Hematopoietic multipotent progenitor cell (in vitro differentiated cells): ENCODE data around the gene FAM184A. TPM values are rescaled to one million over a fixed set of nuclear protein-coding genes. Genes with fewer than 3 reads are reported as not detected.
"Not testable (repeated sequence)": the region's sequence is repeated elsewhere in the genome, so short reads cannot be mapped to it uniquely, and the experiment has no call there.

Experiments used
- DNase-seq, 3 donors: peaks; one replicate each; pipeline ENCODE4 v3.0.0-alpha.2; 2011 to 2015; ENCODE audit warnings: low read depth in 2 of 3, low spot score in 2 of 3
- total RNA-seq: library from RNA; depleted of rRNA; stranded (reverse); fragments of >200 nt; gene quantifications from one replicate; pipeline ENCODE4 v1.2.3, GENCODE V29; 2012

FAM184A gene
- total RNA-seq, 1 donor, result 0.27 TPM

GRCh38 chr6:119102901-119103300, 24.4 kb upstream of the FAM184A start:
- no peak for DNase-seq

DNA sequence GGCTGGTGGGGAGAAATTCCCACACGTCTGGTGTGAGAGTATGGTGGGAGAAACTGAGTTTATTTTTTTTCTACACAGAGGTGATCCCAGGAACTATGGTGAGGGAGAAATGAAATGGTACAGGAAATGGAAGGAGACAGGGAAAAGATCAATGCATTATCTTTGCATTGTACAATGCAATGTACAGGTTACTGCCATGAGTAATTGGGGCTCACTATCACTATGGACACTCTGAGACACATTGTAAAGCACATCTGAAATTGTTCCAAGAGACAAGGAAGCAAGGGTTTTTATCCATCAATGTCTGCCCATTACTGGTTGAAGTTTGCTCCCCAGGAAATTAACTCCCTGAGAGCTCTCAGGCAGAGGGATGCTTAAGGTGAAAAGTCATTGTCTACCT, 21.7 kb upstream of the FAM184A start:
- no peak for DNase-seq

DNA sequence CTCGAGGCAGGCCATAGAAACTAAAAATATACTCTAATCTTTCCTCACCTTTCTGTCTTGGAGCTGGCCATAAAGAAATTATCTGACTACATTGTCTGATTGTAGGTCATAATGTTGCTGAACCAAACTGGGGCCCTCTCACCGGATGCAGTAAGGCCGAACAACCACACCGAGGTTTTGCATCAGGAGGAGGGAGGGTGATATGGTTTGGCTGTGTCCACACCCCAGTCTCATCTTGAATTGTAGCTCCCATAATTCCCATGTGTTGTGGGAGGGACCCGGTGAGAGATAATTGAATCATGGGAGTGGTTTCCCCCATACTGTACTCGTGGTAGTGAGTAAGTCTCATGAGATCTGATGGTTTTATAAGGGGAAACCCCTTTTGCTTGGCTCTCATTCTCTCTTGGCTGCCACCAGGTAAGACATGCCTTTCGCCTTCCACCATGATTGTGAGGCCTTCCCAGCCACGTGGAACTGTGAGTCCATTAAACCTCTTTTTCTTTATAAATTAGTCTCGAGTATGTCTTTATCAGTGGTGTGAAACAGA, 19.4 kb upstream of the FAM184A start:
- DNase-seq, result not testable (repeated sequence)

GRCh38 chr6:119096721-119097565, 18.5 kb upstream of the FAM184A start:
- no peak for DNase-seq

DNA sequence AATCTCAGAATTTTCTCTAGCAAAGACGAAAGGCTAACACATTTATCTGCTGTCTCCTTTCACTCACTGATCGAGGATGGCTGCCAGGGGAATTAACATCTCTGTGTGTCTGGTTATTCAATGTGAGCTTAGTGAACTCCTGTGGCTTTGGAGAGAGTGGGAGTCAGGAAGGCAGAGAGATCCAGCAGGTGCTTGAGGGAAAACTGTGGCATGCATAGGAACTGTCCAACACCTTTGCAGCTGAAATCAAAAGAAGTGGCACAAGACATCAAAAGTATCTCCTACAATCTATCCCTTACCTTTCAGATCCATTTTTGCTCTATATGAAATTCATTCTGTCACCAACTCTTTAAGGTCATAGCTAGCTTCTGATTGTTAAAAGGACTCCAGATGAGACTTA, 11.8 kb upstream of the FAM184A start:
- DNase-seq, result no peak

DNA sequence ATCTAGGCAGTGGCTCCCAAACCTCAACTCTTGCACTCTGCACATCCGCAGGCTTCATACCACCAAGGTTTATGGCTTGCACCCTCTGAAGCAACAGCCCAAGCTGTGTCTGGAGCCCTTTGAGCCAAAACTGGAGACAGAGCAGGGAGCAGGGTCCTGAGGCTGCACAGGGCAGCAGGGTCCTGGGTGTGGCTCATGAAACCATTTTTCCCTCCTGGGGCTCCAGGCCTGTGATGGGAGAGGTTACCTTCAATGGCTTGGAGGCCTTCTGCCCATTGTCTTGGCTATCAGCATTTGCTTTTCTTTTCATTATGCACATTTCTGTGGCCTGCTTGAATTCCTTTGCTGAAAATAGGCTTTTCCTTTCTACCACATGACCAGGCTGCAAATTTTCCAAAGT, 6.3 kb upstream of the FAM184A start:
- DNase-seq, result no peak

GRCh38 chr6:119083007-119083406, 4.5 kb upstream of the FAM184A start:
- no peak for DNase-seq

- DNase-seq, result peak; percentile 4 to 54 (median 30)
Observed at GRCh38 chr6:119079283-119079809, 882 bp upstream of the FAM184A start.

- DNase-seq, result peak; percentile 35 to 54 (median 47)
Observed at GRCh38 chr6:119077643-119078375, 655 bp downstream of the FAM184A start.

DNA sequence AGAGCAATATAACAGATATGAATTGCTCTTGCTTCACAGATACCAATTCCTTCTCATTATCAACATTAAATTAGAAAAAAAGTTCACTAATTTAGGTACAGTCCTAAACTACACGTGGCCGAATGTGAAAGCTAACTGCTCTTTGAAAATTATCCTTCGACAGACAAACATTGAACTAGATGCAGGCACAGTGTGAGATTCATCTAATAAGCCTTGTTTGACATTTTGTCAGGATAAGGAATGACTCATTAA, 1.1 kb downstream of the FAM184A start:
- DNase-seq, result no peak

GRCh38 chr6:119076576-119077390, 1.7 kb downstream of the FAM184A start:
- DNase-seq, result no peak

GRCh38 chr6:119076173-119076572, 2.3 kb downstream of the FAM184A start:
- no peak for DNase-seq

DNA sequence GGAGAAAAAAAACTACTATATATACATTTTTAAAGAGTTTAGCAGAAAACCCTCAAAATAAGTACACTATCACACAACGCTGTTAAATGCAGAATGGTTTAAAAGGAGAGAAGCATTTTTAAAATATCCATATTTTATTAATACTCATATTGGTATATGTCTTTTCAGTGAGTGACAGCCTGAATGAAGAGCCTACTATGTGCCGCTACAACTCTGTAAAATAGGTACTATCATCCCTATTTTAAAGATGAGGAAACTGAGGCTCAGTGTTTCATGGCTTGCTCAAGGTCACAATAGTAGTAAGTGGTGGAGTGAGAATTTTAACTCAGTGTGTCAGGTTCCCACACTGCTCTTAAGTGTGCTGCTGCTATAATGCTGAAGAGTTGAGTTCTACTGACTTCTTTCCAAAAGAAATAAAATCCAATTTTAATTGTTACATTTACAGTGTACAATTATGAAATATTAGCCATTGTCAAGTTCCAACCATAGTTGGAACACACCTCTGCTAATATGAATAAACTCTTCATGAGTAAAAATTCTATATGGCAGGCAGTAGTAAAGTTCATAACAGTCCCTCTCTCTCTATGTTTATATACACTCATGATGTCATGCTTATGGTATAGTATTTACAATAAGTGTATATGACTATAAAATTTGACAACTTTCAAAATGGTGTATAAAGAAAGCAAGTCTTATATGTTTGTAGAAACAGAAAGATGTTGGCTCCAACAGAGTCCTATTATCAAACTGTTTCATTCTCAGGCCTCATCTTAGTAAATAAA, 3.1 kb downstream of the FAM184A start:
- DNase-seq, result no peak

GRCh38 chr6:119073307-119074051, 5.0 kb downstream of the FAM184A start:
- DNase-seq, result no peak

DNA sequence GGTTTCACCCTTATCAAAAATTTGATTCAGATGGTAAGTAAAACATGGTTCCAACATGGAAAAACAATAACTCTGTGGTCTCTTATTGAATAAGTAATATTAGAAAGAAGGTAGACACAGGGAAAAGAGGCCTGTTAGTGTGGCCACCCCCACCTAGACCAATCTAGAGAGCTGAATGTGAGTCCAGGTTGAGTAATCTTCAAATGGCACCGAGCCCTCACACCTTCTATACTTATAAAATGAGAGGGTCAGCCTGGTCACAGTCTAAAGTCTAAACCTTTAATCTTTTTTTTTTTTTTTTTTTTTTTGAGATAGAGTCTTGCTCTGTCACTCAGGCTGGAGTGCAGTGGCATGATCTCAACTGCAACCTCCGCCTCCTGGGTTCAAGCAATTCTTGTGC, 6.9 kb downstream of the FAM184A start:
- DNase-seq, result no peak

DNA sequence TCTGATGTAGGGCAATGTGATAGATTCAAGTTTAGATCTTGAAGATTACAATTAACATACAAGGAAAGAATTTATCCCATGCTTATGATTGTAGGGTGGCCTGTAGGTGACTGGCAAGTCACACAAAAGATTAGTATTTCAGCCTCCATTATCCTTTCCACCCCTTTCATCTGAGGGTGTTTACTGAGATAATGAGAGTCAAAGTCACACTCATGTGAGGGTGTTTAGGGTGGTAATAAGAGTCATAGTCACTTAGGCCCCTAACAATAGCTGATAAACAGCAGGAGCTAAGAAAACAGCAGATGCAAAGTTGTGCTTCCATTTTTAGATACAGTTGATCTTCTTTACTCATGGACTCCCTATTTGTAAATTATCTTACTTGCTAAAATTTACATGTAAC, 11.4 kb downstream of the FAM184A start:
- DNase-seq, result no peak

DNA sequence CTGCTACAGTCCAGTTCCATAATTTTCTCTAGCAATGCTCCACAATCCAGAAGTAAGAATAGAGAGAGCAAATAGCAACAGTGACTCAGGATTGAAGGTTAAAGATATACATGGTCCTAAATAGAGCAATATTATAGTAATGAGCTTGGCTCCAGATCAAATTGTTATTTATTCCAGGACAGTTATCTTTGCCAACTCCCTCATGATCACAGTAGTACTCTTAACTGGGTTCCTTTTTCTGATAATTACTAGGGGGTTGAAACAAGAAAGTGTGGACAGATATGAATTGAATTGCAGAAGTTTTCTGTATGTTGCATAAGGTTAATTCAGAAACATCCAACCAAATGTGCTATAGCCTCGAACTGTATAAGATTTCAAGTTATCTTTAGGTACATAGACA, 11.9 kb downstream of the FAM184A start:
- DNase-seq, result no peak

DNA sequence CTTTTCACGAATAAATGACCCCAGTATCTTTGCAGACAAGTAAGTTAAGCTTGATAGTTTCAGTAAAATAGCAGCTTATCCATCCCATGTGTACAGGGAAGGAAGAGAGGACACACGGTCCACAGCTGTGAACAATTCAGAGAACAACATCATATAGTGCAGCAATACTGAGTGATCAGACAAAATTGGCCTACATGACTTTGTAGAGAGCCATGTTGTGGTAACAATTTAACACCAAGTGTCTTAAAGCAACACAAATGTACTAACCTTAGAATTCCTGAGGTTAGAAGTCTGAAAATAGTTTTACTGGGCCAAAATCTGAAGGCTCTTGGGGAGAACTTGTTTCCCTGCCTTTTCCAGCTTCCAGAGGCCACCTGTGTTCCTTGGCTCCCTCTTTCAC, 12.5 kb downstream of the FAM184A start:
- no peak for DNase-seq

DNA sequence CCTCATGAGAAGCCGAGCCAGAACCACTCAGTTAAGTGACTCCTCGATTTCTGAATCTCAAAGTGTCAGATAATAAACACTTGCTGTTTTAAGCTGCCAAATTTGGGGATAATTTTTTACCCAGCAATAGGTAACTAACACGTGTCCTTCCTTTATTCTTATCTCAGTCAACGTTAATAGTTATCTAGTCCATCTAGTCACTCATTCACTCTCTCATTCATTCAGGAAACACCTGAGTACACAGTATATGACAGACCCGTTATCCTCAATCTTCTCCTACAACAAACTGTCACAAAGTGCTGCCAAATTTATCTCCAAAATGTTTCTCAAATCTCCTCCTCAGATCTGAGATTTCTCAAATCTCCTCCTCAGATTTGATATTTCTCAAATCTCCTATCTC, 13.1 kb downstream of the FAM184A start:
- no peak for DNase-seq

GRCh38 chr6:119063491-119063890, 15.0 kb downstream of the FAM184A start:
- no peak for DNase-seq
